Natural killer cell (primary cell): ENCODE results near the gene NRCAM. TPM values are rescaled to one million over a fixed set of nuclear protein-coding genes. Genes with fewer than 3 reads are reported as not detected.
"Not testable (repeated sequence)": the region's sequence is repeated elsewhere in the genome, so short reads cannot be mapped to it uniquely, and the experiment has no call there.

Experiments
- ATAC-seq, 3 donors: fragments of 150-1000 bp in 2 of 3; fragments of 200-7000 bp in 1 of 3; cut with Tn5 transposase; 1 replicate in 1 of 3; 2 replicates in 2 of 3; pipeline ENCODE4 v1.10.0; 2021; ENCODE audit warnings: mild to moderate bottlenecking in 2 of 3, moderate library complexity in 2 of 3
- DNase-seq, 2 donors: peaks; one replicate each; pipeline versions ENCODE4 v3.0.0 to v3.0.0-alpha.2; 2013 to 2021; ENCODE audit warnings: mixed read lengths in 1 of 2
- H3K27ac ChIP-seq: one replicate; pipeline ENCODE4 v1.5.1; 2013; ENCODE audit warnings: mild to moderate bottlenecking, low read length
- H3K27me3 ChIP-seq: one replicate; pipeline ENCODE4 v1.6.1; 2013; ENCODE audit warnings: low read length; ENCODE audit not compliant: control insufficient read depth, insufficient read depth
- H3K36me3 ChIP-seq: one replicate; pipeline ENCODE4 v1.6.1; 2013; ENCODE audit warnings: low read length; ENCODE audit not compliant: control insufficient read depth, insufficient read depth
- H3K4me1 ChIP-seq: one replicate; pipeline ENCODE4 v1.6.1; 2013; ENCODE audit warnings: low read length; ENCODE audit not compliant: control insufficient read depth, insufficient read depth
- H3K4me3 ChIP-seq: one replicate; pipeline ENCODE4 v1.5.1; 2013; ENCODE audit warnings: low read length
- H3K9me3 ChIP-seq: one replicate; pipeline ENCODE4 v1.6.1; 2013; ENCODE audit warnings: low read length; ENCODE audit not compliant: control insufficient read depth, insufficient read depth
- H3K27ac Mint-ChIP-seq, 2 donors: one replicate each; pipeline ENCODE4 v1.8.0; 2022; ENCODE audit warnings: mild to moderate bottlenecking in 2 of 2, mixed read lengths in 2 of 2, moderate library complexity in 1 of 2
- H3K27me3 Mint-ChIP-seq, 2 donors: one replicate each; pipeline ENCODE4 v1.8.0; 2022; ENCODE audit warnings: low read depth in 2 of 2, mixed read lengths in 2 of 2
- H3K36me3 Mint-ChIP-seq: one replicate; pipeline ENCODE4 v1.8.0; 2022; ENCODE audit warnings: mixed read lengths
- H3K4me1 Mint-ChIP-seq, 2 donors: one replicate each; pipeline ENCODE4 v1.8.0; 2022; ENCODE audit warnings: mixed read lengths in 2 of 2
- H3K4me3 Mint-ChIP-seq: one replicate; pipeline ENCODE4 v1.8.0; 2022; ENCODE audit warnings: mild to moderate bottlenecking, moderate library complexity, mixed read lengths
- H3K9me3 Mint-ChIP-seq, 2 donors: one replicate each; pipeline ENCODE4 v1.8.0; 2022; ENCODE audit warnings: mixed read lengths in 2 of 2
- CTCF ChIP-seq: fragments of 200-600 bp; IDR thresholded peaks from one replicate; pipeline ENCODE4 v1.8.0; 2022; ENCODE audit warnings: antibody characterized with exemption
- WGBS: methylation state at CpG from one replicate; pipeline ENCODE4 v1.1.7; 2013; ENCODE audit warnings: missing lambda C conversion rate; ENCODE audit not compliant: insufficient coverage; 5-methylcytosine and 5-hydroxymethylcytosine counted together
- intact Hi-C: fragments of 100-400 bp; cut with micrococcal nuclease; formaldehyde crosslinking; loops from one replicate; pipeline ENCODE4 v1.14.2; 2022
- total RNA-seq, 4 donors: library from RNA; stranded (reverse); fragments of 120-200 nt in 1 of 4; gene quantifications; one replicate each; pipeline versions ENCODE4 v1.2.3 to v1.2.4, GENCODE V29; 2013 to 2022

NRCAM gene
- total RNA-seq, 3 donors from 2014 or later (not counting 1 experiment from before 2014, with no cell fraction given): 0.27 to 0.95 (median 0.52) TPM

- H3K27me3 ChIP-seq, H3K4me1 ChIP-seq, H3K27me3 Mint-ChIP-seq, H3K9me3 ChIP-seq, H3K36me3 ChIP-seq, H3K27ac ChIP-seq, DNase-seq, ATAC-seq, H3K36me3 Mint-ChIP-seq, intact Hi-C loops, H3K4me3 Mint-ChIP-seq, H3K4me1 Mint-ChIP-seq, H3K4me3 ChIP-seq, H3K9me3 Mint-ChIP-seq, H3K27ac Mint-ChIP-seq: not testable (repeated sequence)
- no CpG with 5 or more reads among the region's 2 CpGs for WGBS
Observed at GRCh38 chr7:108387686-108388085, 68.5 kb downstream of the NRCAM start.

- ATAC-seq: no peak
- H3K36me3 Mint-ChIP-seq: no peaks in the 10 kb centered on the region
- H3K27me3 ChIP-seq: no peaks in the 10 kb centered on the region
- H3K27ac ChIP-seq: no peak overlapping the region
- H3K4me1 Mint-ChIP-seq: no peaks in the 10 kb centered on the region
- DNase-seq: no peak
- H3K4me3 Mint-ChIP-seq: no peak overlapping the region
- H3K9me3 ChIP-seq: no peaks in the 10 kb centered on the region
- 75% methylated on average over 2 of the region's 2 CpGs for WGBS
- intact Hi-C loops: no loop called here
- no peaks in the 10 kb centered on the region for H3K9me3 Mint-ChIP-seq
- no peaks in the 10 kb centered on the region for H3K4me1 ChIP-seq
- H3K4me3 ChIP-seq: no peak overlapping the region
- H3K36me3 ChIP-seq: no peaks in the 10 kb centered on the region
- no peaks in the 10 kb centered on the region for H3K27me3 Mint-ChIP-seq
- no peak overlapping the region for H3K27ac Mint-ChIP-seq
- no peak for TF ChIP-seq CTCF
Observed at GRCh38 chr7:108385834-108386422, 70.3 kb downstream of the NRCAM start.

GRCh38 chr7:108384716-108385483 is 71.3 kb downstream of the NRCAM start:
- H3K9me3 Mint-ChIP-seq: no peaks in the 10 kb centered on the region

More at GRCh38 chr7:108384716-108385483, 71.3 kb downstream of the NRCAM start:
- H3K4me1 ChIP-seq: no peaks in the 10 kb centered on the region
- no peaks in the 10 kb centered on the region for H3K36me3 Mint-ChIP-seq
- no peaks in the 10 kb centered on the region for H3K4me1 Mint-ChIP-seq
- no peaks in the 10 kb centered on the region for H3K27me3 Mint-ChIP-seq
- H3K27me3 ChIP-seq: no peaks in the 10 kb centered on the region
- H3K4me3 ChIP-seq: no peak overlapping the region
- ATAC-seq (no peak), DNase-seq (no peak)
- 58% methylated on average over 4 of the region's 5 CpGs for WGBS
- no peak overlapping the region for H3K27ac ChIP-seq
- TF ChIP-seq CTCF: no peak
- no peak overlapping the region for H3K27ac Mint-ChIP-seq
- no peaks in the 10 kb centered on the region for H3K36me3 ChIP-seq
- intact Hi-C loops: no loop called here
- H3K9me3 ChIP-seq: no peaks in the 10 kb centered on the region
- no peak overlapping the region for H3K4me3 Mint-ChIP-seq
